Neural cell (in vitro differentiated cells): Measurements from ENCODE around the gene MOGAT1.

Source experiments
- CTCF ChIP-seq: fragments of 450-650 bp; IDR thresholded peaks from 2 replicates; pipeline ENCODE4 v1.5.1; 2014; ENCODE audit warnings: antibody characterized with exemption, mild to moderate bottlenecking, moderate library complexity; ENCODE audit not compliant: poor library complexity, severe bottlenecking
- EZH2 ChIP-seq: fragments of 200-600, 300-800 bp; shearing (Covaris generic), sonication (generic); IDR thresholded peaks from 2 replicates; pipeline ENCODE4 v1.6.1; 2014; ENCODE audit warnings: antibody characterized with exemption, low read length, borderline replicate concordance, mild to moderate bottlenecking; ENCODE audit not compliant: insufficient read depth, poor library complexity, severe bottlenecking
- MXI1 ChIP-seq: fragments of 450-650 bp; conservative IDR thresholded peaks from 2 replicates; pipeline ENCODE4 v1.6.1; 2014; ENCODE audit warnings: antibody characterized with exemption, mild to moderate bottlenecking; ENCODE audit not compliant: poor library complexity, severe bottlenecking
- POLR2AphosphoS5 ChIP-seq: IDR thresholded peaks from 2 replicates; pipeline ENCODE4 v1.6.1; 2012
- TAF1 ChIP-seq: IDR thresholded peaks from 2 replicates; pipeline ENCODE4 v1.6.1; 2012; ENCODE audit warnings: low read depth

- TF ChIP-seq EZH2, result no peak
- TF ChIP-seq POLR2AphosphoS5, result no peak
- TF ChIP-seq CTCF, result no peak
- no peak for TF ChIP-seq TAF1
- TF ChIP-seq MXI1, result no peak
These were observed 30.3 kb downstream of the MOGAT1 start for GRCh38 chr2:222701721-222702131.
